Subcutaneous abdominal adipose tissue (tissue), 5 donors: ENCODE measurements around the gene KDM7A.

Source experiments
- H3K27ac ChIP-seq: one replicate; pipeline ENCODE4 v1.7.0; 2013; ENCODE audit warnings: low read depth, mild to moderate bottlenecking, inconsistent platforms, low read length, moderate library complexity
- H3K27me3 ChIP-seq, 5 donors: one replicate each; pipeline ENCODE4 v1.7.0; 2013; ENCODE audit warnings: low read length in 5 of 5, inconsistent platforms in 1 of 5; ENCODE audit not compliant: control insufficient read depth in 5 of 5, insufficient read depth in 4 of 5
- H3K36me3 ChIP-seq, 5 donors: one replicate each; pipeline ENCODE4 v1.7.0; 2013; ENCODE audit warnings: low read length in 5 of 5; ENCODE audit not compliant: control insufficient read depth in 5 of 5, insufficient read depth in 5 of 5
- H3K4me1 ChIP-seq, 5 donors: one replicate each; pipeline ENCODE4 v1.7.0; 2013; ENCODE audit warnings: low read length in 5 of 5, mild to moderate bottlenecking in 3 of 5, moderate library complexity in 1 of 5; ENCODE audit not compliant: control insufficient read depth in 5 of 5, insufficient read depth in 5 of 5
- H3K4me3 ChIP-seq, 5 donors: one replicate each; pipeline ENCODE4 v1.7.0; 2013; ENCODE audit warnings: low read length in 5 of 5, low read depth in 1 of 5
- H3K9ac ChIP-seq, 5 donors: one replicate each; pipeline ENCODE4 v1.7.0; 2013; ENCODE audit warnings: low read length in 5 of 5, mild to moderate bottlenecking in 4 of 5, moderate library complexity in 3 of 5
- H3K9me3 ChIP-seq, 5 donors: one replicate each; pipeline ENCODE4 v1.7.0; 2013; ENCODE audit warnings: low read length in 5 of 5; ENCODE audit not compliant: control insufficient read depth in 5 of 5
- donor health status: healthy.
- donor health status: healthy.
- donor health status: healthy.
- donor health status: healthy.
- donor health status: healthy.

Gene KDM7A

DNA sequence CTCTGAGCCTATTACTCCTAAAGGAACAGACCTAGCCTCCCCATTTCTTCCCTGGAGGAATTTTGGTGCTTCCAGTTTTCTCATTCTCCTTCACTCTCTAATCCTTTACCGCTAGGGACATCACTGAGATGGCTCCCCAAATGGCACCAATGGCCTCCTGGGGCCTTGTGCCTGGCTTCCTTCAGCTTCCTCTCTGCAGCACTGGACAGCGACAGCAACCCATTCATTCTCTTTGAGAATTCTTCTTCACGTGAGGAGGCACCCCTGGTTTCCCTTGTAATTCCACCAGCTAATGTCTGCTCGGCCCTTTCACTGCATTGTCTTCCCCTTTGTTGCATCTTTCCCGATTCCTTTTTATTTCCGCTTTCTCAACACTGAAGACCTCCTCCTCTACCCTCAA, 24.6 kb upstream of the KDM7A start:
- Histone ChIP-seq H3K36me3 (no peaks in the 10 kb centered on the region), H3K9ac (no peak overlapping the region), H3K27me3 (no peaks in the 10 kb centered on the region), H3K9me3 (peaks cover 0 to 5% (median 3%) of the 10 kb centered on the region in 5 donors), H3K4me3 (no peak overlapping the region), H3K27ac (no peak overlapping the region), H3K4me1 (peaks cover 0 to 6% (median 5%) of the 10 kb centered on the region in 5 donors)

- Histone ChIP-seq H3K9ac (no peak overlapping the region), H3K27me3 (no peaks in the 10 kb centered on the region), H3K36me3 (no peaks in the 10 kb centered on the region), H3K4me1 (peaks cover 0 to 6% (median 5%) of the 10 kb centered on the region in 5 donors), H3K4me3 (peak overlapping the region in 2 of 5 donors; percentile 8 to 27), H3K27ac (no peak overlapping the region), H3K9me3 (peaks cover 0 to 7% (median 3%) of the 10 kb centered on the region in 5 donors)
These were observed 23.5 kb upstream of the KDM7A start for GRCh38 chr7:140200061-140200989.

DNA sequence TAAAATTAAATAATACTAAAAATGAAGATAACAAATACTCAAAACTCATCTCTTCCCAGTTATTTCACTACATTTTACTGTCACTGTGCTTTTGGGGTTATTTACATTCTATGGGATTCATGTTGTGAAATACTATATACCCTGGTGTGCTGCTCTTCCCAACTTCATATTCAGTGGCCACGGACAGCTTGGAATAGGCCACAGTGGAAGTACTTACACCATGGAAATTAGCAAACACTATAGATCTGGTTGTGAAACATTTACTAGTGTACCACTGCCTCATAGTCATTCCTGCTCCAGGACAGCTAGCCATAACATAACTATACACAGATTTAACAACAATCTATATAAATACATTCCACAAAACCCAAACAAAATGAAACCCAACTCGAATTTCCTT, 21.2 kb upstream of the KDM7A start:
- H3K4me1 ChIP-seq = peaks cover 0 to 6% (median 5%) of the 10 kb centered on the region in 5 donors
- no peak overlapping the region for H3K4me3 ChIP-seq
- no peaks in the 10 kb centered on the region for H3K36me3 ChIP-seq
- H3K27ac ChIP-seq = no peak overlapping the region
- H3K9ac ChIP-seq = no peak overlapping the region
- peaks cover 0 to 6% (median 3%) of the 10 kb centered on the region in 5 donors for H3K9me3 ChIP-seq
- no peaks in the 10 kb centered on the region for H3K27me3 ChIP-seq

DNA sequence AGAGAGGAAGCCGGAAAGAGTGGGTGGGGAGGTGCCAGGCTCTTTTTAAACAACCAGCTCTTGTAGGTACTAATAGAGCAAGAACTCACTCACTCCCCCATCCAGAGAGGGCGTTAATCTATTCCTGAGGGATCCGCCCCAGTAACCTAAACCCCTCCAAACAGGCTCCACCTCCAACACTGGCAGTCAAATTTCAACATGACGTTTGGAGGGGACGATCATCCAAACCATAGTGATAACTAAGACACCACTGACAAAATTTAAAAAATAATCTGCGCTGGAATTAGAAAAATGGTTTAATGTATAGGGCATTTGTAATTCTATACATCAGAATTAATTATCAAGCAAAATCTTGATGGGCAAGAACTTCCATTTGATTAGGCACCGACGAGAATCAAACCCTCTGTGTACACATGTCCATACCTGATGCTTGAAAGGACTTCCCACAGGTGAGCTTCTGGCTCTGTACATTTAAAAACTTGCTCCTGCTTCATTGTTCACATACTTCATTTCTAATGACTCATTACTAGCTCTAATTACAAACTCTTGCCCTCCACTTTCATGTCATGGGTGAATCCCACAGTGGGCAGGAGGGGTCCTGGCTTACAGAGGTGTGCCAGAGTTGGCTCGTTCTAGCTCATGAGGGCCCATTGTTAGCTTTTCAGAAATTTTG, 20.6 kb upstream of the KDM7A start:
- H3K9ac ChIP-seq = no peak overlapping the region
- peaks cover 0 to 9% (median 5%) of the 10 kb centered on the region in 5 donors for H3K4me1 ChIP-seq
- peaks cover 0 to 6% (median 3%) of the 10 kb centered on the region in 5 donors for H3K9me3 ChIP-seq
- H3K27me3 ChIP-seq = no peaks in the 10 kb centered on the region
- H3K36me3 ChIP-seq = no peaks in the 10 kb centered on the region
- no peak overlapping the region for H3K4me3 ChIP-seq
- peak overlapping the region; percentile 7 for H3K27ac ChIP-seq

DNA sequence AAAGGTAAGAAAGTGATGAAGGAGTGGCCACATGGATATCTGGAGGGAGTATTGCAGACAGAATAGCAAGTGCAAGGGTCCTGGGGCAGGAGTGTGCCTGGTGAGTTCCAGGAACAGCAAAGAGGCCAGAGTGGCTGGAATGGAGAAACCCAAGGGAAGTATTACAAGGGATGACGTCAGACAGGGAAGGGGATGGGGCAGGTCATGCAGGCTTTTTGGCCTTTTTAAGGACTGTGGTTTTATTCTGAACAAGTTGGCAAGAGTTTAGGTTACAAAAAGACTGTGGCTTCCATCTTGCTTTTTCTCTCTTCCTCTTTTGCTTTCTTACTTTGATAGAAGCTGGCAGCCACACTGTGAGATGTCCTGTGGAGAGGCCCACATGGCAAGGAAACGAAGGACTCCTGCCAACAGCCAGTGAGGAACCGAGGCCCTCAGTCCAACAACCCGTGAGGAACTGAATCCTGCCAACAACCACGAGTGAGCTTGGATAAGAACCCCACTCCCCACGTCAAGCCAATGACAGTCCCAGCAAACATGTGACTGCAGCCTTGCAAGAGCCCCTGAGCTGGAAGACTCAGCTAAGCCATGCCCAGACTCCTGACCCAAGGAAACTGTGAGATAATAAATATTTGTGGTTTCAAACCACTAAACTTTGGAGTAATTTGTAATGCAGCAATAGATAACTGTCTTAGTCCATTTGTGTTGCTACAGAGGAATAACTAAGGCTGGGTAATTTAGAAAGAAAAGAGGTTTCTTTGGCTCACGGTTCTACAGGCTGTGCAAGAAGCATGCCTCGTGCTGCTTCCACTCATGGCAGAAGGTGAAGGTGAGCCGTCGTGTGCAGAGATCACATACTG, 19.8 kb upstream of the KDM7A start:
- Histone ChIP-seq H3K27me3 (no peaks in the 10 kb centered on the region), H3K36me3 (no peaks in the 10 kb centered on the region), H3K27ac (peak overlapping the region; percentile 7), H3K4me3 (no peak overlapping the region), H3K9ac (no peak overlapping the region), H3K9me3 (peaks cover 0 to 6% (median 3%) of the 10 kb centered on the region in 5 donors), H3K4me1 (peaks cover 0 to 12% (median 8%) of the 10 kb centered on the region in 5 donors)

DNA sequence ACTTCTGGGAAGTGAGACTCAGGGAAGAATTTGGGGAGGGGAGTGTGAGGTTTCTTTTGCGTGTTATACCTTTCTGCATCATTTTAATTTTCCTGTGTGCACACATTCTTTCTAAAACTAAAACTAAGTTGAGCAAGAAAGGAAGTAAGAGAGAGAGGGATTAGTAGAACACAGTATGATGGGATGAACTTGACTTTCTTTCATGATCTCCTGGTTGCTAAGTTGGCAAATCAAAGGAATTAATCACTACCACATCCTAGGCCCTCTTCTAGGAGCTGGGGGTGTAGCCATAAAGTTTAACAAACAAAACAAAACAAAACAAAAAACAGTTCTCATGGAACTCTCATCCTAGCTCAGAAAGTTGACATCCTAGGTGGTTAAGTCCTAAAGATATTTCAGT, 19.1 kb upstream of the KDM7A start:
- Histone ChIP-seq H3K9ac (no peak overlapping the region), H3K4me3 (no peak overlapping the region), H3K4me1 (peaks cover 0 to 12% (median 9%) of the 10 kb centered on the region in 5 donors), H3K9me3 (peaks cover 0 to 6% (median 3%) of the 10 kb centered on the region in 5 donors), H3K36me3 (no peaks in the 10 kb centered on the region), H3K27me3 (no peaks in the 10 kb centered on the region), H3K27ac (no peak overlapping the region)

GRCh38 chr7:140192620-140193019, 15.8 kb upstream of the KDM7A start:
- H3K4me3 ChIP-seq = no peak overlapping the region
- no peak overlapping the region for H3K27ac ChIP-seq
- H3K27me3 ChIP-seq = no peaks in the 10 kb centered on the region
- no peak overlapping the region for H3K9ac ChIP-seq
- H3K36me3 ChIP-seq = no peaks in the 10 kb centered on the region
- peaks cover 0 to 19% (median 4%) of the 10 kb centered on the region in 5 donors for H3K4me1 ChIP-seq
- peaks cover 0 to 6% (median 3%) of the 10 kb centered on the region in 5 donors for H3K9me3 ChIP-seq

DNA sequence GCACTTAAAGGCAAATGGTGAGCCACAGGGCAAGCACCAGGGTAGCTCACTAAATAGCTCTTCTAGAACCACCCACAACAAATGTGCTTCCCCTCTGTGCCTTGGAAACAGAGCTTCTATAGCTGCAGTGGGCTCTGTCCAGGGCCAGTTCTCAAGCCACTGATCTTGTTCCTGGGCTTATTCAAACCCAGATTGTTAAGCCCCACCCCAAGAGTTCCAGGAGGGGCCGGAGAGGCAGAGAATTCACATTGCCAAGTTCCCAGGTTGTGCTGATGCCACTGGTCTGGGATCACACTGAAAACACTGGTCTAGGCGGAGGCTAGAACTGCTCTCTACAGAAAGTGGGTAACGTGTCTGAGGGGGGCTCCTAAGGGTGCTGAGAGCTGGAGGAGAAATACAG, 15.4 kb upstream of the KDM7A start:
- no peak overlapping the region for H3K9ac ChIP-seq
- H3K27ac ChIP-seq = no peak overlapping the region
- peaks cover 0 to 6% (median 3%) of the 10 kb centered on the region in 5 donors for H3K9me3 ChIP-seq
- H3K27me3 ChIP-seq = no peaks in the 10 kb centered on the region
- H3K4me3 ChIP-seq = no peak overlapping the region
- no peaks in the 10 kb centered on the region for H3K36me3 ChIP-seq
- H3K4me1 ChIP-seq = peaks cover 0 to 19% (median 4%) of the 10 kb centered on the region in 5 donors

- Histone ChIP-seq H3K4me1 (peaks cover 0 to 19% (median 4%) of the 10 kb centered on the region in 5 donors), H3K27me3 (no peaks in the 10 kb centered on the region), H3K36me3 (no peaks in the 10 kb centered on the region), H3K9me3 (no peaks in the 10 kb centered on the region), H3K4me3 (no peak overlapping the region), H3K27ac (no peak overlapping the region), H3K9ac (no peak overlapping the region)
These were observed 13.8 kb upstream of the KDM7A start for GRCh38 chr7:140190588-140190987.
